GM20431 (cell line): ENCODE data around the gene CST6.
"Not testable (repeated sequence)": the region's sequence is repeated elsewhere in the genome, so short reads cannot be mapped to it uniquely, and the experiment has no call there.

ENCODE experiments used
- in situ Hi-C: fragments of 300-500 bp; cut with MseI, MboI; formaldehyde crosslinking; loops from one replicate; pipeline ENCODE4 v1.15.0; 2020; ENCODE audit warnings: low sequenced_read_pairs; ENCODE audit not compliant: unreplicated experiment

Gene CST6

GRCh38 chr11:65982824-65983588 lies 28.8 kb upstream of the CST6 start:
- in situ Hi-C loops, result loop anchor here (25.0 kb wide), 1 partner anchor 271 kb away; the partner anchor contains the start of genes KAT5 and RNASEH2C

DNA sequence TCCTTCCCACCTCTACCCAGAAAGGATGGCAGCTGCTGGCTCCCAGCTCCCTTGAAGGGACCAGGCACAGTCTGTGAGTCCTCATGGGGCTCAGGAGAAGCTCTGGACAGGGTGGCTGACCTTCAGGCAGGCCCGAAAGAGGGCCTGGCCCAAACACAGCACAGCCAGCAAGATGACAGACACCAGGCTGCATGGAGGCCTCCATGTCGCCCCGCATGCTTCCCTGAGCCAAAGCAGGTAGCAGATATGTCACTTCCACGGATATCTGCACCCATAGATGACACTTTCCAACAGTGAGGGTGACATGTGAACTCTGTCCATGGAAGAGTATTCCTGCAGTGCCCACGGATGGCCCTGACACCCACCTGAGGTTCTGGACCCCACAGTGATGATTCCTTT lies 28.2 kb upstream of the CST6 start:
- in situ Hi-C loops, result loop anchor here (25.0 kb wide), 1 partner anchor 271 kb away; the partner anchor contains the start of genes KAT5 and RNASEH2C

DNA sequence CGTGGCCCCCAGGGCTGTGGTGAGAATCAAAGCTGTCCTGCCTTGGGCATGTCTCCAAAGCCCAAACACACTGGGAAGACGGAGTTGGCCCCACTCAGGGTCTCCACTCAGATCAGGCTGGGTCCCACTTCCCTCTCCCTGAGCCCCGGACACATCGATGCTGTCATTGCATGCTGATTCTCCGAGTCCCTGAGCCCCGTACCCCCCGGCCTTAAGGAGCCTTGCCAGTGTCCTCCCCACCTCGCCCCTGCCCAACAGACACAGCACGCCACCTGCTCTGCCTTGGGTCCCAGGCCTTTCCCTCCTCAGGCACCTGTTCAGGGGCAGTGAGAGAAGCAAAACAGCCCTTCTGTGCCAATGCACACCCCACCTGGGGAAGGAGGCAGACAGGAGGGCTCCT lies 24.5 kb upstream of the CST6 start:
- in situ Hi-C loops, result loop anchor here (5.0 to 25.0 kb wide), 2 partner anchors 105 to 275 kb away; partner anchors contain the start of genes KAT5 and RNASEH2C

- in situ Hi-C loops, result loop anchor here (5.0 to 25.0 kb wide), 2 partner anchors 107 to 277 kb away; partner anchors contain the start of genes KAT5 and RNASEH2C
Measured at GRCh38 chr11:65988791-65989592, 22.8 kb upstream of the CST6 start.

DNA sequence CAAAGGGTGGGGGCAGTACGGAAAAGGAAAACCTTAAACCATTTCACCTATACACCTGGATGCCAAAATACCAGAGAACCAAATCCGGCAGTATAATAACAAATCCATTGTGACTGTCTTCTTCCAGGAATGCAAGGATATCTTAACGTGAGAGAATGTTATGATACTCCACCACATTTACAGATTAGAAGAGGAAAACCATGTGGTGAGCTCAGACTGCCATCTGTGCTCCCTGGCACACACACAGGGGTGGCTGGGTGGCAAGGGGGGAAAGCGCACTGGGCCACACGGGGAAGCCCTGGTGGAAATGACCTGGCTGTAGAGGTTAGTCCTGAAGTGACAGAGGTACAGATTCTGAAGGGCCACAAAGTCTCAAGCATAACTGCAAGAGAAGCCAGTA lies 19.8 kb upstream of the CST6 start:
- in situ Hi-C loops, result loop anchor here (25.0 kb wide), 1 partner anchor 280 kb away; the partner anchor contains the start of genes KAT5 and RNASEH2C

DNA sequence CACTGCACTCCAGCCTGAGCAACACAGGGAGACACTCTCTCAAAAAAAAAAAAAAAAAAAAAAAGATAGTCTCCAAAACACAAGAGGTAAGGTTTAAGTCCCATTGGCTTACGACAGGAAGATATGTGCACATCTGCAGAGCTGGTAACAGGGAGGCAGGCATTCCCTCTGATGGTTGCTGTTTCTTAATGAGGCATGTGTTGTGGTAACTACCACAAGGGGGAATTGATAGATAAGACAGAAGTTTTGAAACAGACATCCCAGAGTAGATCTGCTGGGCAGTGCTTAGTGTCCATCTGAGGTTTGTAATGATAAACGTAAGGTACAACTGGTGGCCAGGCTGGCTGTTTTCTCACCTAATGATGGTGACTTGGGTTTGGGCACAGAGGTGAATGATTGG lies 14.5 kb upstream of the CST6 start:
- in situ Hi-C loops, result loop anchor here (25.0 kb wide), 1 partner anchor 285 kb away; the partner anchor contains the start of genes KAT5 and RNASEH2C

GRCh38 chr11:66001942-66002647 lies 9.7 kb upstream of the CST6 start, which contains the start of the genes BANF1 and EIF1AD:
TSS of gene BANF1 (plus strand) at chr11:66002503. CDS start at chr11:66003251, 748 bp downstream.
TSS of gene EIF1AD (minus strand) at chr11:66002157. CDS start at chr11:66000389, 1,768 bp downstream.
- in situ Hi-C loops, result no loop called here

- in situ Hi-C loops, result no loop called here
Measured at GRCh38 chr11:66002648-66003225, 9.1 kb upstream of the CST6 start.

GRCh38 chr11:66003291-66003690 lies 8.5 kb upstream of the CST6 start:
- in situ Hi-C loops, result no loop called here

DNA sequence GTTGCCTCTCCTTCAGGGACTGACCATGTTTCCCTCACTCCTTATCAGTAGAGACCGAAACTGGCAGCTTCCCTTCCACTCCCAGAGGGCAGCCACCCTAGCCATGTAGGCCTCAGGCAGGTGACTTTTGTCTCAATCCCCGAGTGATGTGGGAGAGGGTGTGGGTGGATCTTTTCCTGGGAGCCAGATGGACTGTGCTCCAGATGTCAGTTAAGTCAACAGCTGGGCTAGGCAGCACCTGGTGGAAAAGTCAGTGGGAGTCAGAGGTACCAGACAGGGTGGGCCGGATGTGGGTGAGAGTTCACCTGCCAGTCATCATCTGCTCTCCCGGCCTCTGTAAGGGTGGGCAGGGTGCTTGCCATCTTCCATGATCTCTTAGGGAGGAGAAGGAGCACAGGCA lies 7.6 kb upstream of the CST6 start:
- in situ Hi-C loops, result no loop called here

DNA sequence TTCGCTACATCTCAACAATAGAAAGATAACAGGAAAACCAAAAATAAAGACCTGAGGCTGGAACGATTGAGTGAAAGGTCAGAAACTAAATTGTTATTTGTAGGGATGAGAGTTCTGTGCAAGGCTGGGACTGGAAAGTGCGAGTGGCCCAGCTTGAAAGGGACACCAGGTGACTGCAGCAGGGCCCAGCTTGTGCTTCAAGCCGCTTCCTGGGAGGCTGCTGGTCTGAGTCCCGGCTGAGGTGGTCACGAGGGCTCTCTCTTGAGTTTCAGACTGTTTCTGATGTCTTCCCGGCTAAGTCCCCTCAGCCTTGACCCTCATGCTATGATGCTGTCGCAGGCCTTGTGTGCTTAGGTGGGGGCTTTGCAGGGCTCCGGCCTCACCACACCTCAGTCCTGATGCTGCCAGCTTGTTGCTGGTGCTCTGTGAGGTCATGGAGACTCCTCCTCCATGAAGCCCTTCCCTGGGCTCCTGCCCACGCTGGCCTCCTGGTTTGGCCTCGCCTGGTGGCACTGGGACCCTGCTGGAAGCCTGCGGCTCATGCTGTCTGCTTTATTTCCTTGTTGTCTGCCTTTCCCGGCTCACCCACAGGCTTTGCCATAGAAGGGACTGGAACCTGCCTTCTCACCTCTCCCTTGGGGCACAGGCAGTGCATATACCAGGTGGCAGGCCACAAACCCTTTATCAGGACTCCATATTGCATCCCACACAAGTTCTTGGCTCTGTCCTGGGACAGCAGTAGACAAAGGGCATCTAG lies 5.5 kb upstream of the CST6 start:
- in situ Hi-C loops, result no loop called here

DNA sequence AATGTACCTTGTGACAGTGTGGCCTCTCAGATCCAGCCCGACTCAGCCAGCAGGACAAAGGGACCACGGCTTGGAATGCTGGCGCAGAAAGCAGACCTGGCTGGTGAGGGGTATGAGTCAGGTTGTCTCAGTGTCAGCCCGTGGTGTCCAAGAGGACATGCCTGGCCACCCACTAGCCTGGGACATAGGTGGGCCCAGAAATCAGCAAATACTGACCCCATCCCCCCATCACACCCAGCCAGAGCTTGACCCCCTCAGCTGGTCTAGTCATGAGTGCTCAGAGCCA lies 5.0 kb upstream of the CST6 start:
- in situ Hi-C loops, result no loop called here

GRCh38 chr11:66007201-66007634 lies 4.6 kb upstream of the CST6 start:
- in situ Hi-C loops, result no loop called here

- in situ Hi-C loops, result no loop called here
Measured at GRCh38 chr11:66008095-66008467, 3.7 kb upstream of the CST6 start.

- in situ Hi-C loops, result no loop called here
Measured at GRCh38 chr11:66008468-66009101, 3.2 kb upstream of the CST6 start.

- in situ Hi-C loops, result not testable (repeated sequence)
Measured at GRCh38 chr11:66010036-66010435, 1.8 kb upstream of the CST6 start.

GRCh38 chr11:66011239-66011784 lies 496 bp upstream of the CST6 start:
- in situ Hi-C loops, result no loop called here

DNA sequence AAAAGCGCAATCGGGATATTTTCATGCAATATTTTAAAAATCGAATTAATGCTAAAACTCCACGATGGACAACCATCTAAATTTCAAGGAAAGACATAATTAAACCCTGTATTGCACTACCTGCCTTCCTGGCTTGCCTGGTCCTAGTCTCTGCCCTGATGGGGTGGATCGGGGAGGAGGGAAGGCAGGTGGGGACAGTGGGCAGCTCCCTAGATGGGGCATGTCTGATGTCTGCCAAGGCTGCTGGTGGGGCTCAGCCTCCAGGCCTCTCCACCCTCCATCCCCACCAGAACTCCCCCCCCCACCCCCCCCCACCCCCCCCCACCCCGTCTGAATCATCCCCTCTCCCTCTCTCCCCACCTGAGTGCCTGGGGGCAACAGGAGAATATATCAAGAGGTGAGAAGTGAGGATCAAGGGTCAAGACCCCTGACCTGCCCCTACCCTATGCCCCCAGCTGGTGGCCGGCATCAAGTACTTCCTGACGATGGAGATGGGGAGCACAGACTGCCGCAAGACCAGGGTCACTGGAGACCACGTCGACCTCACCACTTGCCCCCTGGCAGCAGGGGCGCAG lies 650 bp downstream of the CST6 start:
- in situ Hi-C loops, result no loop called here
